K562 treated with DMSO at 1 percent for 24 hours (cell line): ENCODE data around the gene AMELY. TPM values are rescaled to one million over a fixed set of nuclear protein-coding genes. Genes with fewer than 3 reads are reported as not detected.

Experiments used
- total RNA-seq: library from RNA; unstranded; fragments of 300-600 nt; gene quantifications from 2 replicates; pipeline ENCODE4 v1.2.3, GENCODE V29; 2022; ENCODE audit warnings: low read depth; ENCODE audit not compliant: insufficient read depth

AMELY gene
- not detected in 2 replicates for total RNA-seq

GRCh38 chrY:6911253-6911881 is at the start of gene AMELY:
Gene AMELY (minus strand): TSS chrY:6911752. CDS start chrY:6872608, 39,144 bp downstream.

GRCh38 chrY:6910372-6911252 is 940 bp downstream of the AMELY start, which contains the start of gene TBL1Y:
Gene TBL1Y (plus strand): TSS chrY:6910697. CDS start chrY:7025085, 114,388 bp downstream.

Other genes with a start within 250 kb of the AMELY start
- not detected in 2 replicates for gene TBL1Y, start 1.1 kb downstream of the AMELY start, total RNA-seq